Activated naive CD4-positive, alpha-beta T cell treated with anti-CD3 and anti-CD28 coated beads, Interleukin-2, amount 50 U/mL, for 72 hours (primary cell): Measurements from ENCODE around the gene ZNF670. TPM values are rescaled to one million over a fixed set of nuclear protein-coding genes. Genes with fewer than 3 reads are reported as not detected.
"Not testable (repeated sequence)": the region's sequence is repeated elsewhere in the genome, so short reads cannot be mapped to it uniquely, and the experiment has no call there.

Experiments
- ATAC-seq, 2 donors: fragments of 150-1000 bp; cut with Tn5 transposase; 2 replicates each; pipeline ENCODE4 v1.10.0; 2021; ENCODE audit warnings: mild to moderate bottlenecking in 2 of 2, moderate library complexity in 2 of 2
- DNase-seq, 2 donors: peaks; one replicate each; pipeline ENCODE4 v3.0.0; 2021 to 2022; ENCODE audit warnings: low spot score in 2 of 2
- H3K27ac Mint-ChIP-seq, 2 donors: one replicate each; pipeline ENCODE4 v1.8.0; 2022; ENCODE audit warnings: mild to moderate bottlenecking in 2 of 2, mixed read lengths in 2 of 2
- H3K36me3 Mint-ChIP-seq, 2 donors: one replicate each; pipeline ENCODE4 v1.8.0; 2022; ENCODE audit warnings: mixed read lengths in 2 of 2
- H3K9me3 Mint-ChIP-seq, 2 donors: one replicate each; pipeline ENCODE4 v1.8.0; 2022; ENCODE audit warnings: mixed read lengths in 2 of 2
- total RNA-seq, 2 donors: library from RNA; stranded (reverse); gene quantifications; one replicate each; pipeline ENCODE4 v1.2.3, GENCODE V29; 2022

Gene ZNF670
- total RNA-seq, 2 donors from 2014 or later: 3.2 to 4.5 TPM

DNA sequence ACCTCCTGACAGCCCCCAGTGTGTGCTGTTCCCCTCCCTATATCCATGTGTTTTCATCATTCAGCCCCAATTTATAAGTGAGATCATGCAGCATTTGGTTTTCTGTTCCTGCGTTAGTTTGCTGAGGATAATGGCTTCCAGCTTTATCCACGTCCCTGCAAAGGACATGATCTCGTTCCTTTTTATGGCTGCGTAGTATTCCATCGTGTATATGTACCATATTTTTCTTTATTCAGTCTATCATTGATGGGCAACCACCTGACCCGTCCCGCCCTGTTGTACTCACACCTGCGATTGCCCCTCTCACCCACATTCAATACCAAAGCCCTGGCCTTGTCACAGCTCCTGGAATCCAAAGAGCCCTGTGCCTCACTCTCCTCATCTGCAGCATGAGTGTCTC lies 6.2 kb upstream of the ZNF670 start:
- peaks cover 0 to 6% of the 10 kb centered on the region in 2 donors for H3K9me3 Mint-ChIP-seq
- DNase-seq: no peak
- H3K27ac Mint-ChIP-seq: no peak overlapping the region

DNA sequence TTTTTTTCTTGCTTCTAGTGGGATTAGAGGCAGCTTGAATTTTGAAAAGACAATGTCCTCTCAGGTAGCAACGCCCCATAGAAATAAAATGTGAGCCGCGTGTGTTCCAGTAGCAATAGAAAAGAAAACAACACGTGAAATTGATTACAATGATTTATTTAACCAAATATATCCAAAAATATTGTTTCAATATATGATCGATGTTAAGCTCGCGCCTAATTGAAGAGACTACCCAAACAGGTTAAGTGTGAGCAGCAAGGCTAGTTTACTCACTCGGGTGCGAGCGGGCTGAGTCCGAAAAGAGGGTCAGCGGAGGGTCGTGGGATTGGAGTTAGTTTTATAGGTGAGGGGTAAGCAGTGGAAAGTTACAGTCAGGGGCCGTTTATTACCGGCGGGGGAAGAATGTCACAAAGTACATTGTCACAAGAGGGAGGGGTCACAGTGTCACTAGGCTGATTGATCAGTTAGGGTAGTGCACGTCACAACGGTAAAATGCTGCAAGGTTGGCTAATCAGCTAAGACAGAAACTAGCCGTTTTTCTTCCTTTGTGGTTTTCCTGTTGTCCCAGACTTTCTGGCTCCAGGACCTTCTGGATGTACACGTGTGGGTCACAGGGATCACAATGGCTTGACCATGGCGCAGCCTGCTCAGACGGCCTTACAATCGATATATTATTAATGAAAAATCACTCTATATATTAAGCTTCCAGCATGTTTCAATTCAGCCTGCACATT lies 697 bp upstream of the ZNF670 start:
- peaks cover 21 to 32% of the 10 kb centered on the region in 2 donors for H3K36me3 Mint-ChIP-seq
- H3K9me3 Mint-ChIP-seq: peaks cover 7 to 11% of the 10 kb centered on the region in 2 donors
- ATAC-seq (peak in 1 of 2 donors; percentile 46), DNase-seq (peak in 1 of 2 donors; percentile 15)
- peak overlapping the region; percentile 69 to 94 for H3K27ac Mint-ChIP-seq

More for the DNA sequence above, 6.2 kb upstream of the ZNF670 start:
- ATAC-seq: no peak
- H3K36me3 Mint-ChIP-seq: peaks cover 0 to 6% of the 10 kb centered on the region in 2 donors

DNA sequence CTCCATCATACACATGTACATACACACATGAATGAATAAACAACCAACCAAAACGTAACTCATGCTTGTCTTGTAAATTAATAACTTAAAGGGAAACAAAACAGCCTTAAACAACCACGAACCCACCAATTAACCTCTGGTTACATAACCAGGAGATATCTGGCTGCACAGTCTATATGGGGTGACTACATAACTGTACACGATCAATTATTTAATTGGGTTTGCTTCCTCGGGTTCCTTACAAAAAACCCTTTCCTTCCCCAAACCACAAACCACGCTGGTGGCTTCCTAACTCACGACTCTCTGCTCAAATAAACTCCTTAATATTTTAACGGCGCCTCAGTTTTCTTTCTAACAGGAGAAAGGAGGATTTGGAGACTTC lies 744 bp downstream of the ZNF670 start:
- peak in 1 of 2 donors; percentile 2 for ATAC-seq
- peak overlapping the region; percentile 94 to 95 for H3K27ac Mint-ChIP-seq
- H3K9me3 Mint-ChIP-seq: peaks cover 9 to 18% of the 10 kb centered on the region in 2 donors
- no peak for DNase-seq
- H3K36me3 Mint-ChIP-seq: peaks cover 24 to 41% of the 10 kb centered on the region in 2 donors

DNA sequence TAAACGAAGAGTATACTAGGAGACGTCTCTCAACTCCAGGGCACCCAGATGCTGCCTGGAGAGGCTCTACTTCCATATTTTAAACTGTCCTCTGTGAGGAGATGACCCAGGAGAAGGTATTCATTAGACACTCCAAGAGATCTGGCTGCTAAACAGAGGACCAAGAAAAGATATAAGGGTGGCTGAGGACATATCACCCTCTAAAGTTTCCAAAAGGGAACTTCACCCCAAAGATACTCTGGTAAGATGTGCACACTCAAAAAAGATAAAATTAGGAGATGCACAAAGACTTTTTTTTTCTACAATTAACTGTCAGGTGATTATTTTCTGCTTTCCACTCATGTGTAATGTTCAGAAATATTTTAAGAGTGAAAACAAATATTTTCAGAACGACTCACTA lies 1.4 kb downstream of the ZNF670 start:
- peaks cover 9 to 18% of the 10 kb centered on the region in 2 donors for H3K9me3 Mint-ChIP-seq
- ATAC-seq (no peak), DNase-seq (no peak)
- H3K36me3 Mint-ChIP-seq: peaks cover 23 to 41% of the 10 kb centered on the region in 2 donors
- H3K27ac Mint-ChIP-seq: peak overlapping the region in 1 of 2 donors; percentile 94

DNA sequence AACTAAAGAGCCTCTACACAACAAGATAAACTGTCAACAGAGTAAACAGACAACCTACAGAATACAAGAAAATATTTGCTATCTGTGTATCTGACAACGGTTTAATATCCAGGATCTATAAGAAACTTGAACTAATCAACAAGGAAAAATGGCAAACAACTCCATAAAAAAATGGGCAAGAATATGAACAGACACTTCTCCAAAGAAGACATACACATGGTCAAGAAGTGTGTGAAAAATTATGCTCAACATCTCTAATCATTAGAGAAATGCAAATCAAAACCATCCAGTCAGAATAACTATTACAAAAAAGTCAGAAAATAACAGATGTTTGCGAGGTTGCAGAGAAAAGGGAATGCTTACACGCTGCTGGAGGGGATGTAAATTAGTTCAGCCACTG lies 8.0 kb downstream of the ZNF670 start:
- H3K36me3 Mint-ChIP-seq: peaks cover 50 to 66% of the 10 kb centered on the region in 2 donors
- DNase-seq (no peak), ATAC-seq (no peak)
- H3K9me3 Mint-ChIP-seq: peaks cover 31 to 46% of the 10 kb centered on the region in 2 donors
- H3K27ac Mint-ChIP-seq: no peak overlapping the region

DNA sequence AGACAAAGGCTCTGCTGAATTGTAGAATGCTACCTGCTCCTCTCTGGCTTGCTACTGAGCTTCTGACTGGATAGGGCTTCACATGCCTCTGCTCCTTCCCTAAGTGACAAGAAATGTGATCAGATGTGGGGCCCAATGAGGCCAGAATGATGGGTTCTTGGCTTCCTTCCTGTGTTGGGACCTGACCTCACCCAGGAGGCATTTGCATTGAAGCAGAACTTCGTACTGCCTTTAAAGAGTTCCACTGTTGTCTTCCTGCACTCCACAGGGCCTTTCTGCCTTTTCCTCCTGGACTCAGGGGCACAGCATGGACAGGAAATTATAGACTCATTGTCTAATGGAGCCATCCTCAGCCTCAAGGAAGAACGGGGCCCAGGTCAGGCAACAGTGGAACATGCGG lies 14.3 kb downstream of the ZNF670 start:
- Mint-ChIP-seq H3K9me3 (peaks cover 28 to 52% of the 10 kb centered on the region in 2 donors), H3K36me3 (peaks cover 63 to 81% of the 10 kb centered on the region in 2 donors), H3K27ac (no peak overlapping the region)
- ATAC-seq: no peak
- DNase-seq: no peak

DNA sequence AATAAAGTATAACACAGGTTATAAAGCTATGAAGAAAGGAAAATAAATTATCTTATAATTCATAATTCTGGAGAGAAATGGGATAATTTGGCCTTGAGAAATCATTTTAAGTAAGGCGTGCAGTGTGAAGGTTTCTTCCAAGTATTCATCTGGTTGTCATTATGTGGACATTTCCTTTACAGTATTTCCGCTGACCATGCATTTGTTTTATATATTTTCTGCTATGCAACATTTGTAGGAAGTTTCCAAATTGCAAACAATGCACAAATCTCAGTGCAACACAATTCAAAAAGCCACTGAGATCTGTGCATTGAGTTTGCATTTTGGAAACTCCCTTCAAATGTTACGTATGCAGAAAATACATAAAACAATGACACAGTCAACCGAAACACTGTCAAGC lies 17.8 kb downstream of the ZNF670 start:
- no peak for DNase-seq
- peaks cover 38 to 58% of the 10 kb centered on the region in 2 donors for H3K9me3 Mint-ChIP-seq
- H3K36me3 Mint-ChIP-seq: peaks cover 68 to 80% of the 10 kb centered on the region in 2 donors
- H3K27ac Mint-ChIP-seq: no peak overlapping the region
- no peak for ATAC-seq

DNA sequence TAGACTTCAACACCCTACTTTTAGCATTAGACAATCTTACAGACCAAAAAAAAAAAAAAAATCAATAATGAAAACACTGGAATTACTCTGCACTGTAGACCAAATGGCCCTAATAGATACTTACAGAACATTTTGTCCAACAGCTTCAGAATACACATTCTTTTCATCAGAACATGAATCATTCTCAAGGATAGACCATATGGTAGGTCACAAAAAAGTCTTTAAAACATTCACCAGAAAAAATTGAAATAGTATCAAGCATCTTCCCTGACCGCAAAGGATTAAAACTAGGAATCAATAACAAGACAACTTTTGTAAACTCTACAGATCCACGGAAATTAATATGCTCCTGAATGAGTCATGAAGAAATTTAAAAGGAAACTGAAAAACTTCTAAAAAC lies 22.5 kb downstream of the ZNF670 start:
- no peak for ATAC-seq
- no peak overlapping the region for H3K27ac Mint-ChIP-seq
- DNase-seq: no peak
- H3K36me3 Mint-ChIP-seq: peaks cover 52 to 77% of the 10 kb centered on the region in 2 donors
- H3K9me3 Mint-ChIP-seq: peaks cover 36 to 54% of the 10 kb centered on the region in 2 donors

DNA sequence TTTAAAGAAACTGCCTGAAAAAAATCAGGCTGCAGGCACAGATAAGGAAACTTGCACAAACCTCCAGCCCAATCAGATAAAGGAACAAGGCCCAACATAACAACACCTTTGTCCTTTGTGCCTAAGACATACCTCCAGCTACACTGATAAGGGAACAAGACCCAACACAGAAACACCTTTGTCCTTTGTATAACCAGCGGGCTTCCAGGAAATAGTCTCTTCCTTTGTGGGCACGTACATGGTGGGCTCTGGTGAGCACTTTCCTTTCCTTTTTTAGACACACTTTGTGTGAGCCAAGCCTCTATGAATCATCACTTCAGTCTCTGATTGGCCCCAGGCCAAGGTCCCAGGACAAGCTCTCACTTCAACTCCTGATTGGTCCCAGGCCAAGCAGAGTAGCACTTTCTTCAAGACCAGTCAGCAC lies 23.6 kb downstream of the ZNF670 start:
- peaks cover 40 to 57% of the 10 kb centered on the region in 2 donors for H3K9me3 Mint-ChIP-seq
- peaks cover 58 to 73% of the 10 kb centered on the region in 2 donors for H3K36me3 Mint-ChIP-seq
- ATAC-seq: no peak
- no peak for DNase-seq
- peak overlapping the region in 1 of 2 donors; percentile 41 for H3K27ac Mint-ChIP-seq

DNA sequence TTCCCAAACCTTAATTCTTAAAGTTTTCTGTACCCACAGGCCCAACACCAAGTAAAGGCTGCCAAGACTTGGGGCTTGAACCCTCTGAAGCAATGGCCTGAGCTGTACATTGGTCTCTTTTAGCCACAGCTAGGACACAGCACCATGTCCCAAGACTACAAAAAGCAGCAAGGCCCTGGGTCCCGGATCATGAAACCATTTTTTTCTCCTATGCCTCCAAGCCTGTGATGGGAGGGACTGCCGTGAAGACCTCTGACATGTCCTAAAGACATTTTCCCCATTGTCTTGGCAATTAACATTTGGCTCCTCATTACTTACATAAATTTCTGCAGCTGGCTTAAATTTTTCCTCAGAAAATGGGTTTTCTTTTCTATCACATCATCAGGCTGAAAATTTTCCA lies 30.9 kb downstream of the ZNF670 start:
- H3K9me3 Mint-ChIP-seq: peaks cover 47 to 57% of the 10 kb centered on the region in 2 donors
- H3K36me3 Mint-ChIP-seq: peaks cover 73 to 78% of the 10 kb centered on the region in 2 donors

DNA sequence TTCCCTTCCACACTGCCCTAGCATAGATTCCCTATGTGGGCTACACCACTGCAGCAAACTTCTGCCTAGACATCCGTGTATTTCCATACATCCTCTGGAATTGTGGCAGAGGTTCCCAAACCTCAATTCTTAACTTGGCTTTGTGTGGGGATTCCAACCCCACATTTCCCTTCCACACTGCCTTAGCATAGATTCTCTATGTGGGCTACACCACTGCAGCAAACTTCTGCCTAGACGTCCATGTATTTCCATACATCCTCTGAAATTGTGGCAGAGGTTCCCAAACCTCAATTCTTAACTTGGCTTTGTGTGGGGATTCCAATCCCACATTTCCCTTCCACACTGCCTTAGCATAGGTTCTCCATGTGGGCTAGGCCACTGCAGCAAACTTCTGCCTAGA lies 31.4 kb downstream of the ZNF670 start:
- H3K36me3 Mint-ChIP-seq: peaks cover 73 to 78% of the 10 kb centered on the region in 2 donors
- ATAC-seq (no peak), DNase-seq (no peak)
- no peak overlapping the region for H3K27ac Mint-ChIP-seq
- H3K9me3 Mint-ChIP-seq: peaks cover 47 to 57% of the 10 kb centered on the region in 2 donors

More for the DNA sequence above, 30.9 kb downstream of the ZNF670 start:
- DNase-seq (no peak), ATAC-seq (no peak)
- no peak overlapping the region for H3K27ac Mint-ChIP-seq

DNA sequence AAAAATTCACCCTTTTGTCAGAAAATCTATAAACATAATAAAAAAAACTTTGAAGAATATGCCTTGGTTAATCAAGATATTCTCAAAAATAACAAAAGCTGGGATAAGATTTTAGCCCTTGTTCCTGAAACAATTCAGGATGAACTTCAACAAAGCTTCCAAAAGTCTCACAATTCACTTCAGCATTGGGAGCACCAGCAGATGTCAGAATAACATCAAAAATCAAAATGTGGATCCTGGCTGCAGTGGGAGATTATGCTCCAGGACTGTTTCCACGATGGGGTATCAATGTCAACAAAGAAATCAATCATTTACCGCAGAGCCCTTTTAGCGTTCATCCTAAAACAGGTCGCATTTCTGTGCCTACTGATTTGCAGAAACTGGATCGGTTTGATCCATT lies 35.2 kb downstream of the ZNF670 start:
- H3K36me3 Mint-ChIP-seq: peaks cover 68 to 87% of the 10 kb centered on the region in 2 donors
- DNase-seq (no peak), ATAC-seq (no peak)

DNA sequence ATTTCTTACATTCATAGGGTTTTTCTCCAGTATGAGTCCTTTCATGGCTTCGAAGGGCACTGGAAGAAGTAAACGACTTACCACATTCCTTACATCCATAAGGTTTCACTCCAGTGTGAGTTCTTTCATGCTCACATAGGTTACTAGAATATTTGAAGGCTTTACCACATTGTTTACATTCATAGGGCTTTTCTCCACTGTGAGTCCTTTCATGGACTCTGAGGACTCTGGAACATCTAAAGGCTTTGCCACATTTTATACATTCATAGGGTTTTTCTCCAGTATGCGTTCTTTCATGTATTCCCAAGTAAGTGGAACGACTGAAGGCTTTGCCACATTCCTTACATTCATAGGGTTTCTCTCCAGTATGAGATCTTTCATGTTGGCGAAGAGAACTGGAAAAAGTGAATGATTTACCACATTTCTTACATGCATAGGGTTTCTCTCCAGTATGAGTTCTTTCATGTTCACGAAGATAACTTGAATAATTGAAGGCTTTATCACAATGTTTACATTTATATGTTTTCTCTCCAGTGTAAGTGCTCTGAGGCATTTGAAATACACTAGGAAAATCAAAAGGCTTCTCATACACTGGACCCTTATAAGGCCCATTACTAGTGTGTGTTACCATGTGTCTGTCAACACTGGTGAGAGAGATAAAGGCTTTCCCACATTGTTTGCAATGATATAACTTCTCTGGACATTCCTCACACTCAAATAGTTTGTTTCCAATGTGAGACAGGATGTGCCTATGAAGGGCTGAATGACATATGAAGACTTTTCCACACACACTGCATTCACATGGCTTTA lies 40.9 kb downstream of the ZNF670 start:
- DNase-seq (no peak), ATAC-seq (no peak)
- H3K27ac Mint-ChIP-seq: no peak overlapping the region
- peaks cover 30% of the 10 kb centered on the region in 2 donors for H3K9me3 Mint-ChIP-seq
- H3K36me3 Mint-ChIP-seq: peaks cover 69 to 91% of the 10 kb centered on the region in 2 donors

More for the DNA sequence above, 35.2 kb downstream of the ZNF670 start:
- H3K27ac Mint-ChIP-seq: no peak overlapping the region
- H3K9me3 Mint-ChIP-seq: peaks cover 38 to 42% of the 10 kb centered on the region in 2 donors

DNA sequence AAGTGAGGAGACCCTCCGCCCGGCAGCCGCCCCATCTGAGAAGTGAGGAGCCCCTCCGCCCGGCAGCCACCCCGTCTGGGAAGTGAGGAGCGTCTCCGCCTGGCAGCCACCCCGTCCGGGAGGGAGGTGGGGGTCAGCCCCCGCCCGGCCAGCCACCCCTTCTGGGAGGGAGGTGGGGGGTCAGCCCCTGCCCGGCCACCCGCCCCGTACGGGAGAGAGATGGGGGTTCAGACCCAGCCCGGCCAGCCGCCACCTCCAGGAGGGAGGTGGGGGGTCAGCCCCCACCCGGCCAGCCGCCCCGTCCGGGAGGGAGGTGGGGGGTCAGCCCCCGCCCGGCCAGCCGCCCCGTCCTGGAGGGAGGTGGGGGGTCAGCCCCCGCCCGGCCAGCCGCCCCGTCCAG lies 46.3 kb downstream of the ZNF670 start:
- H3K36me3 Mint-ChIP-seq: peaks cover 55 to 60% of the 10 kb centered on the region in 2 donors
- DNase-seq, H3K27ac Mint-ChIP-seq, ATAC-seq: not testable (repeated sequence)
- peaks cover 26 to 40% of the 10 kb centered on the region in 2 donors for H3K9me3 Mint-ChIP-seq
